Fibroblast of lung (primary cell): ENCODE results near the gene TRAPPC8.

Experiments used
- CTCF ChIP-seq, 2 donors: IDR thresholded peaks in 1 of 2; conservative IDR thresholded peaks in 1 of 2; 1 replicate in 1 of 2; 2 replicates in 1 of 2; pipeline ENCODE4 v1.5.1; 2011 to 2012; ENCODE audit warnings: low read length in 2 of 2, control low read depth in 1 of 2, inconsistent platforms in 1 of 2, low read depth in 1 of 2, mild to moderate bottlenecking in 1 of 2
- EZH2 ChIP-seq: IDR thresholded peaks from 2 replicates; pipeline ENCODE4 v1.5.1; 2012; ENCODE audit warnings: low read length, control low read depth, mild to moderate bottlenecking; ENCODE audit errors: missing control alignments

- TF ChIP-seq CTCF (conservative IDR thresholded peaks at IDR 0.05 in 1 of 2, IDR thresholded peaks at IDR 0.05 in 1 of 2; ENCODE audit: low read depth in 1 of 2, low read length in 2 of 2) (no peak), EZH2 (no peak)
These were observed 149.4 kb downstream of the TRAPPC8 start for GRCh38 chr18:31793531-31793930.
